K562 (cell line): Measurements from ENCODE around the gene MYOZ1. TPM values are rescaled to one million over a fixed set of nuclear protein-coding genes. Genes with fewer than 3 reads are reported as not detected.

ENCODE experiments used
- CBX1 ChIP-seq: sonication (generic); IDR thresholded peaks from 2 replicates; pipeline ENCODE4 v1.6.1; 2016; ENCODE audit warnings: antibody characterized with exemption, low read depth, mild to moderate bottlenecking
- CBX3 ChIP-seq, 2 experiments: IDR thresholded peaks; 1 replicate in 1 of 2; 2 replicates in 1 of 2; pipeline ENCODE4 v1.6.1; 2012; ENCODE audit warnings: inconsistent platforms in 2 of 2, low read length in 2 of 2, borderline replicate concordance in 1 of 2, control low read depth in 1 of 2
- CCNT2 ChIP-seq: IDR thresholded peaks from 2 replicates; pipeline ENCODE4 v1.6.1; 2011; ENCODE audit warnings: borderline replicate concordance, low read depth, mild to moderate bottlenecking, moderate library complexity, mixed read lengths, low read length; ENCODE audit not compliant: insufficient read length; ENCODE audit errors: extremely low read depth
- CREM ChIP-seq: IDR thresholded peaks from 2 replicates; pipeline ENCODE4 v1.6.1; 2014; ENCODE audit warnings: antibody characterized with exemption, low read depth
- E2F8 ChIP-seq: fragments of 450-650 bp; IDR thresholded peaks from 2 replicates; pipeline ENCODE4 v1.7.1; 2018; ENCODE audit warnings: mild to moderate bottlenecking, low read depth; ENCODE audit not compliant: partially characterized antibody
- ELF2 ChIP-seq: fragments of 250-450 bp; sonication (Bioruptor Pico); IDR thresholded peaks from 2 replicates; pipeline ENCODE4 v1.5.0; 2021; ENCODE audit warnings: mild to moderate bottlenecking
- FOXA1 ChIP-seq: fragments of 450-650 bp; IDR thresholded peaks from 2 replicates; pipeline ENCODE4 v1.6.1; 2016; ENCODE audit warnings: mild to moderate bottlenecking, borderline replicate concordance
- GABPA ChIP-seq: fragments of 200-800 bp; sonication (Bioruptor generic); conservative IDR thresholded peaks from 2 replicates; pipeline ENCODE4 v1.6.1; 2016; ENCODE audit warnings: low read depth, missing genetic modification characterization, missing compliant biosample characterization
- MYC ChIP-seq, 2 experiments: fragments of 250-450 bp in 1 of 2; sonication (Bioruptor Pico) in 1 of 2; IDR thresholded peaks; 2 replicates each; pipeline versions ENCODE4 v1.5.1 to v1.6.1; 2012 to 2021; ENCODE audit warnings: low read depth in 2 of 2, borderline replicate concordance in 1 of 2, improper control_type of control experiment in 1 of 2, low read length in 1 of 2, mild to moderate bottlenecking in 1 of 2, moderate library complexity in 1 of 2
- PCBP1 ChIP-seq: fragments of 200-400 bp; formaldehyde crosslinking; IDR thresholded peaks from 2 replicates; pipeline ENCODE4 v1.6.1; 2018; ENCODE audit warnings: mild to moderate bottlenecking, low read depth, low read length; ENCODE audit not compliant: poor library complexity, severe bottlenecking
- REST ChIP-seq, 2 experiments: fragments of 450-650 bp; formaldehyde crosslinking in 1 of 2; IDR thresholded peaks; 2 replicates each; pipeline versions ENCODE4 v1.4.0 to v1.6.1; 2014 to 2020; ENCODE audit warnings: mild to moderate bottlenecking in 2 of 2, borderline replicate concordance in 1 of 2, low read depth in 1 of 2
- SRSF7 ChIP-seq: fragments of 200-400 bp; formaldehyde crosslinking; optimal IDR thresholded peaks from 2 replicates; pipeline ENCODE3; 2017; ENCODE audit warnings: mild to moderate bottlenecking, low read depth, low read length
- ZBTB7A ChIP-seq: IDR thresholded peaks from 2 replicates; pipeline ENCODE4 v1.6.1; 2011; ENCODE audit warnings: low read depth, mild to moderate bottlenecking, low read length, moderate library complexity, borderline replicate concordance; ENCODE audit not compliant: control insufficient read depth
- ZKSCAN3 ChIP-seq: fragments of 250-450 bp; sonication (Bioruptor Pico); IDR thresholded peaks from 2 replicates; pipeline ENCODE4 v1.4.0; 2020
- polyA plus RNA-seq, 8 experiments: library from polyadenylated mRNA; depleted of rRNA in 4 of 8; stranded (reverse) in 5 of 8; unstranded in 3 of 8; fragments of >200 nt; fragmentation: Nextera tagmentation in 2 of 8; fragmentation: Illumina TruSeq in 1 of 8; extraction: Ambion mirVana in 2 of 8; extraction: Trizol in 1 of 8; gene quantifications; 2 replicates each; pipeline versions ENCODE4 v1.2.1 to v1.2.3, GENCODE V29; 2011 to 2014; ENCODE audit warnings: inconsistent platforms in 1 of 8, missing spikeins in 1 of 8
- total RNA-seq, 7 experiments: library from RNA; depleted of rRNA in 6 of 7; stranded (reverse); fragments of >200 nt in 6 of 7; fragmentation: Illumina TruSeq in 2 of 7; extraction: Trizol in 2 of 7; gene quantifications; 2 replicates each; pipeline versions ENCODE4 v1.2.1 to v1.2.3, GENCODE V29; 2011 to 2021; ENCODE audit warnings: low replicate concordance in 1 of 7

The MYOZ1 gene
- total and polyA plus RNA-seq, 9 of the 15 experiments (the other 6 are each of a cell fraction or from before 2014, with no cell fraction given), result 0.03 to 0.18 (median 0.07) TPM; not detected in 5

- TF ChIP-seq E2F8 (peak; percentile 9), ELF2 (CRISPR knock-in tag) (no peak), CBX3 (IDR thresholded peaks at IDR 0.05; ENCODE audit: borderline replicate concordance in 1 of 2, low read length in 2 of 2) (no peak), ZKSCAN3 (CRISPR knock-in tag) (no peak), REST (IDR thresholded peaks at IDR 0.05; ENCODE audit: borderline replicate concordance) (no peak), REST (CRISPR knock-in tag; IDR thresholded peaks at IDR 0.05; ENCODE audit: low read depth) (no peak), CREM (0 out of 2 replicates have a peak, but pooled peaks have one; percentile 5), ZBTB7A (no peak), PCBP1 (no peak), MYC (IDR thresholded peaks at IDR 0.05; ENCODE audit: low read depth, low read length) (peak; percentile 30; the same call in 1 of the 2 replicates), MYC (CRISPR knock-in tag; IDR thresholded peaks at IDR 0.05; ENCODE audit: borderline replicate concordance, low read depth) (no peak), CBX1 (no peak), SRSF7 (no peak), FOXA1 (no peak), CCNT2 (no peak), GABPA (tag) (0 out of 2 replicates have a peak, but pooled peaks have one; percentile 12)
These were observed 50.1 kb downstream of the MYOZ1 start, which contains the start of gene USP54 (continued) for GRCh38 chr10:73590881-73591799.
